H4 (cell line): Measurements from ENCODE around the gene GGT5. TPM values are rescaled to one million over a fixed set of nuclear protein-coding genes. Genes with fewer than 3 reads are reported as not detected.
"Not testable (repeated sequence)": the region's sequence is repeated elsewhere in the genome, so short reads cannot be mapped to it uniquely, and the experiment has no call there.

Source experiments
- DNase-seq: peaks from one replicate; pipeline ENCODE4 v3.0.0-alpha.2; 2015; ENCODE audit warnings: low spot score
- total RNA-seq: library from RNA; depleted of rRNA; stranded (reverse); fragments of >200 nt; shearing (Covaris generic); gene quantifications from 2 replicates; pipeline ENCODE4 v1.2.3, GENCODE V29; 2014; rRNA removed

Gene GGT5, protein sequence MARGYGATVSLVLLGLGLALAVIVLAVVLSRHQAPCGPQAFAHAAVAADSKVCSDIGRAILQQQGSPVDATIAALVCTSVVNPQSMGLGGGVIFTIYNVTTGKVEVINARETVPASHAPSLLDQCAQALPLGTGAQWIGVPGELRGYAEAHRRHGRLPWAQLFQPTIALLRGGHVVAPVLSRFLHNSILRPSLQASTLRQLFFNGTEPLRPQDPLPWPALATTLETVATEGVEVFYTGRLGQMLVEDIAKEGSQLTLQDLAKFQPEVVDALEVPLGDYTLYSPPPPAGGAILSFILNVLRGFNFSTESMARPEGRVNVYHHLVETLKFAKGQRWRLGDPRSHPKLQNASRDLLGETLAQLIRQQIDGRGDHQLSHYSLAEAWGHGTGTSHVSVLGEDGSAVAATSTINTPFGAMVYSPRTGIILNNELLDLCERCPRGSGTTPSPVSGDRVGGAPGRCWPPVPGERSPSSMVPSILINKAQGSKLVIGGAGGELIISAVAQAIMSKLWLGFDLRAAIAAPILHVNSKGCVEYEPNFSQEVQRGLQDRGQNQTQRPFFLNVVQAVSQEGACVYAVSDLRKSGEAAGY
- not detected in 2 replicates for total RNA-seq

DNA sequence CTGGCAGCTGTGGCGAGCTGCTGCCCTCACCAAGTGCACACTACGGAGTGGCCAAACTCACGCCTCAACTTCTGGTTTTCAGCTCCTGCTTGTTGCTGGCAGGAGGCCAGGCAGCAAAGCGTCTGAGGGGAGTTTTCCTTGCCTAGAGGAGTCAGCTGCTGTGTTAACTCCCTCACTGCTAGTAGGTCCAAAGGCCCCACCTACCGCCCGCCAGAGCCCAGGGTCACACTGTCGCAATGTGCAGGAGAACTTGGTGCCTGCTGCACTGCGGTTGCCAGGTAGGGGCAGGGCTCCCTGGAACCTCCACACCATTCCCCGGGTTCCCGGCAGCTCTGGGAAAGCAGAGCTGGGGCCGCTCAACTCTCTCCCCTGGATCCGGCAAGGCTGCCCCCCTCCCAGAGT lies at the start of gene GGT5:
Gene GGT5, minus strand, starts transcription at position 53 of the 402 bp plus-strand sequence. CDS start 357 bp downstream, outside the sequence.
- DNase-seq = not testable (repeated sequence)

- not testable (repeated sequence) for DNase-seq
These were observed 47.4 kb upstream of the GGT5 start for GRCh38 chr22:24292202-24292830.

DNA sequence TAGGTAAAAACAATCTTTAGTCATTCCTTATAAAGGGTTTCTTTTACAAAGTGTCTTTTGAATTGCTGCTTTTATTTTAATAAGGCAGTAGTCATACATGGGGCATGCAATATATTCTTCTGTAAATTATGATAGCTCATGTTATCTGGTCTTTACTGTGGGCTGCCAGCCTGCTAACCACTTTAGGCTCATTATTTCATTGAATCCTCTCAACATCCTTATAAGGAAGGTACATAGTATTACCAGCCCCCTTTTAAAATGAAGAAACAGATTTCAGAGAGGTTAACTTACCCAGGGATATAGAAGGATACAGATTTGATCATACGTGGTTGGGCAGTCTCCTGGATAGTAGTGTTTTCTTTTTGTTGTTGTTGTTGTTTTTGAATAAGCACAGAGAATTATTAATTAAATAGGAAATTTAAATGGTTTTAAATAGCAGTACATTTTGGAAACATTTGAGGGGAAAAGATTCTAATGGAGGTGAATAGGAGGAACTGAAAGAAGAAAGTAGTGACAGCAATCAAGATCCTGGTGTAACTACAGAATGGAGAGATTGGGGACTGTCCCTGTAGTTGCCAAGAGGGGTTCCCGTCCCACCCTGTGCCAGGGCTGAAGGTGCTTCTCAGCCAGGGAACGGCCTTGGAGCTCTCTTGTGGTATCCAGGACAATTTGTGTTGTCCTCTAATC lies 46.8 kb upstream of the GGT5 start:
- no peak for DNase-seq

- DNase-seq = no peak
These were observed 45.6 kb upstream of the GGT5 start for GRCh38 chr22:24290459-24290858.

GRCh38 chr22:24289741-24290163 lies 44.9 kb upstream of the GGT5 start:
- no peak for DNase-seq

DNA sequence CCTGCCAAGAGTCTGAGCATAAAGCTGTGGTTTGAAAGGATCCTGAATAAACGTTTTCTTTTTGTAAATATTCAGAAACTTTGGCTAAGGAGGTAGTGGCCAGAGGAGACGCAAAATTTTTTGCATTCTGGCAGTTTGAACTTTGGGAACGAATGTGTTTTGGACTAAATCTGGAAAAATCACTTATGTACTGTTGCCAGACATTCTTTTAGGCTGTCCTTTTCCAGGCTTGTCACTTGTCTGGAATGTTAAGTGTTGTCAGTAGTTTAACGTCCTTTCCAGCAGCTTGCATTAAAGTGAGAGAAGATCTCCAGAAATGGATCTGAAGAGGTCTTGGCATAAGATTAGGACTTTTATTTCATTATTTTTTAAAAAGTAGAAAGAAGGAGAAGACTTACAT lies 44.2 kb upstream of the GGT5 start:
- DNase-seq = no peak

DNA sequence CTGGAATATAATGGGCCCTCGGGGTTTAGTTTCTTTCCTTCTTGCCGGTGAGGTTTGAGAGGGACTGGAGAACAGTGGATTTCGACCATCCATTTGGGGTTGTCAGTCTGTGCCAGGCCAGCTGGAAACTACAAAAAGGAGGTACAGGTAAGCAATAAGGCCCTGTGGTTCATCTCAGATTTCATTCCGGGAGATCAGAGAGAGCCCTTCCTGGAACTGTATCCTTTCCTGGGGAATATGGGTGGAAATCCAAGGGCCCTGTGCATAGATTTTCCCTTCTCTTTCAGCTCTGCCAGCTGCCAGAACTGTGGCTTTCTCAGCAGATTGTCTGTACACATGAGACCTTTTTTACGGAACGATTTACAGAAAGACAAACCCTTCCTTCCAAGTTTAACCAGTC lies 42.9 kb upstream of the GGT5 start:
- not testable (repeated sequence) for DNase-seq

DNA sequence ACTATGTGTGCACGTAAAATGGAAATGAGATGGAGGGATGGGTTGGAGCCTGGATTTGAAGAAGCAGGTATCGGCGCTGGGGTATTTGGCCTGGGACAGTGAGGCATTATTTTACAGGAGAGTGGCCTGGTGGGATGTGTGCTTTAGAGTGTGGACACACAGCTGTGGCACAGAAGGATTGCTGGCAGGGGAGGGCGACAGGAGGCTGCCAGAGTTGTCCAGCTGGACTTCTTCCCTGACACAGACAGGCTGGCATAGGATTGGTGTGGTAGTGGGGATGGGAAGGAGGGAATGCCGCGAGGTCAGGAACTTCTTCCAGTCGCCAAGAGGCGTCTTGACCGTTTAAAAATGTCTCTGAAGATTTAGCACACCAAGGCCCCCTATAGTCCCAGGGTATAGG lies 42.3 kb upstream of the GGT5 start:
- not testable (repeated sequence) for DNase-seq

DNA sequence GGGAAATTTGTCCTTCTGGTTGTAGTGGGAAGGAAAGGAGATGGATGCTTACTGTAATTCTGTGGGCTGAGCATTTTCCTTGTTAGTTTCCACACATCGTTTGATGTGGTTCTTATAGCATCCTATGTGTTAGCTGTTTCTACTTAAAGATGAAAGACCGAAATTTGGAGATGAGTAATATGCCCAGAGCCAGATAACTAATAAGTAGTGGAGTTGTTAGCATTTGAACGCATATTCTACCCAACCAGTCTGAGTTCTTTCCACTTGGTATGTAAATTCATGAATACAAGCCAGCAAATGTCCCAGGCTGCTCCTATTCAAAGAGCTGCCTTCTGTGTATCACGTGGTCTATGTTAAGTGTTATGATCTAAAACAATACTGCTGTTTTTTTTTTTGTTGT lies 40.4 kb upstream of the GGT5 start:
- no peak for DNase-seq

GRCh38 chr22:24284747-24285203 lies 39.9 kb upstream of the GGT5 start:
- DNase-seq = no peak

- DNase-seq = no peak
These were observed 37.5 kb upstream of the GGT5 start for GRCh38 chr22:24282401-24282800.

GRCh38 chr22:24280363-24280762 lies 35.5 kb upstream of the GGT5 start:
- DNase-seq = not testable (repeated sequence)

- DNase-seq = not testable (repeated sequence)
These were observed 30.0 kb upstream of the GGT5 start for GRCh38 chr22:24274696-24275405.

GRCh38 chr22:24273906-24274305 lies 29.0 kb upstream of the GGT5 start:
- not testable (repeated sequence) for DNase-seq

DNA sequence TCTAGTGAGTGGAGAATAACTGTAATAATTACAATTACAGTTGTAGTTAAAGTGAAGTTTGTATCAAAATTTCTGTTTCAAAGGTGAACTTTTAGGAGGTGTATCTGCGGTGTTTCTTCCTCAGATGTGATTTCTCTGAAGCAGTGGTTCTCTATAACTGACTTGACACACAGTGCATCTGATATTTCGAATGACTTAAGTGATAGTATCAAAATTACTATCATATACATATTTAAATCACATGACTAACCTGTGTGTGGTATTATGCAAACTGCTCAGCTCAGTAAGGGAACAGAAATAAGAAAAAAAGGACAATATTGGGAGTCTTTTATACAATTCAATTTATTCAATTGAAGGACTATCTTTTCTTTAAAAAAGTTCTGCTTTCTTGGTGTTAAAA lies 28.1 kb upstream of the GGT5 start:
- DNase-seq = not testable (repeated sequence)

DNA sequence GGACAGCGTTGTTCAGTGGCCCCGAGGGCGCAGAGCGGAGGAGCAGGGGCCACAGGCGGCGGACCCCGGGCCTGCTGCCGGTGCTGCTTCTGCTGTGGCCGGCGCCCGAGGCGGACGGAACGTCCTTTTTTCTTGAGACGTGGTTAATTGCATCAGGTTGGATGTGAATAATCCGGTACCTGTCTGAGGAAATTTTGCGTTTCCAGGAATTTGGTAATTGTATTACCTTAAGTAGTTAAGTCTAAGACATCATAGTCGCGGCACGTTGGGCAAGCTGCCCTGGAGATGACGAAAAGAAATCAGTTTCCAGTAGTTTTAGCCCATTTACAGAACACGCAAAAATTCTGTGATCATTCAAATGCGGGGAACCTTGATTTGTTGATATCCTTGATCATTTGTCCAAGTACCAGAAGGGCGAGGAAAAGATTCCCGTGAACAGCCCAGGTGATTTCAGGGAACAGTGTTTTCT lies 26.5 kb upstream of the GGT5 start:
- DNase-seq = no peak

DNA sequence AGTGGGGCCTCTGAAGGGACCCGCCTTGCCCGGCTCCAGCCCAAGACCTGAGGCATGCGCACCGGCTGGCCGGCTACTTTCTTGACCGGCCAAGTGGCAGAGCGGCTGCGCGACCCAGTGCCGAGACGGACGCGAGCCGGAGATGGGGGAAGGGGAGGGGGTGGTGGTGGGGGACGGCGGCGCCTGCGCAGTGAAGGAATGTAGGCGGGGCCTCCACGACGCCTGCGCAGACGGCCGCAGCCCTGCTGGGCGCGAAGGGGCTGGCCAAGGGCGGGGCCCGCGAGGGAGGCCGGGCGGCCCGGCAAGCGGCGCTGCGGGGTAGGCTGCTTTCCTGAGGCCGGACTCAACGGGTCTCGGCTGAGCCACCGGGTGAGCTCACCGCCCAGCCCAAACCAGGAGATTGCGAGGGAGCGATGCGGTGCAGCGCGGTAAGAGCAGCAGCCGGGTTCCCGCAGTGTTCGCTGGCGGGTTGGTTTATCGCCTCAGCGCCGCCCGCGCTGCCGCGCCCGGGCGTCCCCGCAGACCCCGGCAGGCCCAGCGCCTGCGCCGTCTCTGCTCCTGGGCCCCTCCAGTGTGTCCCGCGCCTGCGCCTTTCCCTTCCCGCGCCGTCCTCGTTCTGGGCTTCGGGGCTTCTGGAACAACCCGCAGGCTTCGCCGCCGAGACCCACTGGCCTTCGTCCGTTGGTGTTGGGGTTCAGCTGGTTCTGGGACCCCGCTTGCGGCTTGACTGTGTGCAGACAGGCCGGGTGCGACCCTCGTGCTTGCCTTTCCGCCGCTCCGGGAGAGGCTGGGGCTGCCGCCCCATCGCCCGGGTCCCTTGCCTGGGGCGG lies 25.9 kb upstream of the GGT5 start, which contains the start of gene SPECC1L:
Gene SPECC1L, plus strand, starts transcription at position 276 of the 830 bp plus-strand sequence. CDS start 31,401 bp downstream, outside the sequence.
- DNase-seq = peak; percentile 73

GRCh38 chr22:24266495-24266894 lies 21.6 kb upstream of the GGT5 start:
- not testable (repeated sequence) for DNase-seq

DNA sequence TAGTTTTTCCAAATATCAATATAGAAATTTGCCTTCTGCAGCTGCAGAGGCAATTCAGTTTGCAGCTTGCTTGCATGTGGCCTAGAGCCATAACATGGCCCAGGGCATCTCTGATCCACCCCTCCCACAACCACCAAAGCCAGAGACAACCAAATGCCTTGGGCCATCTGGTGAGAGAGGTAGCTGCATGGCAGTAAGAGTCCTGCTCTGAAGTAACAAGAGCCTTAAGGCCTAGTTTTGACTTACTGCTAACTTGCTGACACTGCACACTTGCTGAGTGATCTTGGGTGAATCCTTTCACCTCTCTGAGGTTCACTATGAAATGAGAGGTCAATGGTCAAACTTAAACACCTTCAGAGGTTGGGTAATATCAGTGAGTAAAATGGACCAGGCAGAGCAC lies 20.9 kb upstream of the GGT5 start:
- DNase-seq = no peak

GRCh38 chr22:24264329-24264896 lies 19.5 kb upstream of the GGT5 start:
- DNase-seq = not testable (repeated sequence)
